Measurements from ENCODE around the gene TP53TG3E.
"Not testable (repeated sequence)": the region's sequence is repeated elsewhere in the genome, so short reads cannot be mapped to it uniquely, and the experiment has no call there.

TP53TG3E gene

GRCh38 chr16:33304006-33304405 lies at the start of gene TP53TG3E:
TSS of gene TP53TG3E (plus strand) at chr16:33304306. CDS start at chr16:33304374, 68 bp downstream.
- H3K9me2 ChIP-seq (replicated peaks; ENCODE audit: insufficient read depth, low read length); H3K27me3 ChIP-seq (ENCODE audit: low read length): not testable (repeated sequence)

GRCh38 chr16:33336226-33337012 lies 32.3 kb downstream of the TP53TG3E start:
- H3K4me3 ChIP-seq (ENCODE audit: insufficient read depth, low read length, poor library complexity, severe bottlenecking); H3K9ac ChIP-seq (ENCODE audit: low read length); H3K9me2 ChIP-seq (replicated peaks; ENCODE audit: insufficient read depth, low read length); H3K4me2 ChIP-seq (ENCODE audit: low read depth, low read length, poor library complexity, severe bottlenecking); H3F3A ChIP-seq (ENCODE audit: insufficient read depth); H3K27ac ChIP-seq (ENCODE audit: low read depth, low read length); H2AFZ ChIP-seq (ENCODE audit: low read depth, low read length, severe bottlenecking); H3K79me2 ChIP-seq (ENCODE audit: insufficient read depth, low read length); H3K27me3 ChIP-seq (ENCODE audit: low read length); H3K36me3 ChIP-seq (ENCODE audit: low read length); H3K9me3 ChIP-seq (ENCODE audit: insufficient read depth, low read length); H4K20me1 ChIP-seq (ENCODE audit: low read depth, low read length): not testable (repeated sequence)

More at GRCh38 chr16:33304006-33304405, at the start of gene TP53TG3E:
- H3K27ac ChIP-seq (ENCODE audit: low read depth, low read length); H3K79me2 ChIP-seq (ENCODE audit: insufficient read depth, low read length); H3K4me2 ChIP-seq (ENCODE audit: low read depth, low read length, poor library complexity, severe bottlenecking); H3K9ac ChIP-seq (ENCODE audit: low read length); H3K36me3 ChIP-seq (ENCODE audit: low read length); H3F3A ChIP-seq (ENCODE audit: insufficient read depth); H4K20me1 ChIP-seq (ENCODE audit: low read depth, low read length); H3K4me3 ChIP-seq (ENCODE audit: insufficient read depth, low read length, poor library complexity, severe bottlenecking); H2AFZ ChIP-seq (ENCODE audit: low read depth, low read length, severe bottlenecking); H3K9me3 ChIP-seq (ENCODE audit: insufficient read depth, low read length): not testable (repeated sequence)

GRCh38 chr16:33337627-33338542 lies 33.8 kb downstream of the TP53TG3E start:
- H3K4me2 ChIP-seq (ENCODE audit: low read depth, low read length, poor library complexity, severe bottlenecking); H3K9me3 ChIP-seq (ENCODE audit: insufficient read depth, low read length); H3K9ac ChIP-seq (ENCODE audit: low read length); H3K79me2 ChIP-seq (ENCODE audit: insufficient read depth, low read length); H3K9me2 ChIP-seq (replicated peaks; ENCODE audit: insufficient read depth, low read length); H3K27me3 ChIP-seq (ENCODE audit: low read length); H4K20me1 ChIP-seq (ENCODE audit: low read depth, low read length); H3K36me3 ChIP-seq (ENCODE audit: low read length); H3F3A ChIP-seq (ENCODE audit: insufficient read depth); H3K27ac ChIP-seq (ENCODE audit: low read depth, low read length); H3K4me3 ChIP-seq (ENCODE audit: insufficient read depth, low read length, poor library complexity, severe bottlenecking); H2AFZ ChIP-seq (ENCODE audit: low read depth, low read length, severe bottlenecking): not testable (repeated sequence)

GRCh38 chr16:33338543-33338951 lies 34.4 kb downstream of the TP53TG3E start:
- not testable (repeated sequence) for H3K4me3 ChIP-seq (ENCODE audit: insufficient read depth, low read length, poor library complexity, severe bottlenecking); H3K36me3 ChIP-seq (ENCODE audit: low read length); H2AFZ ChIP-seq (ENCODE audit: low read depth, low read length, severe bottlenecking); H3K9ac ChIP-seq (ENCODE audit: low read length); H3K27me3 ChIP-seq (ENCODE audit: low read length); H3K9me2 ChIP-seq (replicated peaks; ENCODE audit: insufficient read depth, low read length); H3K27ac ChIP-seq (ENCODE audit: low read depth, low read length); H3K4me2 ChIP-seq (ENCODE audit: low read depth, low read length, poor library complexity, severe bottlenecking); H3F3A ChIP-seq (ENCODE audit: insufficient read depth); H3K9me3 ChIP-seq (ENCODE audit: insufficient read depth, low read length); H3K79me2 ChIP-seq (ENCODE audit: insufficient read depth, low read length); H4K20me1 ChIP-seq (ENCODE audit: low read depth, low read length)

GRCh38 chr16:33339093-33340061 lies 35.3 kb downstream of the TP53TG3E start:
- not testable (repeated sequence) for H3K36me3 ChIP-seq (ENCODE audit: low read length); H3K4me2 ChIP-seq (ENCODE audit: low read depth, low read length, poor library complexity, severe bottlenecking); H3K9me2 ChIP-seq (replicated peaks; ENCODE audit: insufficient read depth, low read length); H3K27ac ChIP-seq (ENCODE audit: low read depth, low read length); H4K20me1 ChIP-seq (ENCODE audit: low read depth, low read length); H2AFZ ChIP-seq (ENCODE audit: low read depth, low read length, severe bottlenecking); H3F3A ChIP-seq (ENCODE audit: insufficient read depth); H3K27me3 ChIP-seq (ENCODE audit: low read length); H3K9ac ChIP-seq (ENCODE audit: low read length); H3K9me3 ChIP-seq (ENCODE audit: insufficient read depth, low read length); H3K4me3 ChIP-seq (ENCODE audit: insufficient read depth, low read length, poor library complexity, severe bottlenecking); H3K79me2 ChIP-seq (ENCODE audit: insufficient read depth, low read length)

All from SU-DHL-6 (cell line).